Muscle of arm (tissue), 12 donors: ENCODE results near the gene PGP. TPM values are rescaled to one million over a fixed set of nuclear protein-coding genes. Genes with fewer than 3 reads are reported as not detected.

Experiments
- DNase-seq: peaks from one replicate; pipeline ENCODE4 v3.0.0-alpha.2; 2013
- polyA plus RNA-seq, 12 donors: library from polyadenylated mRNA; unstranded; fragments of 120-200 nt; gene quantifications; one replicate each; pipeline ENCODE4 v1.2.1, GENCODE V29; 2013; ENCODE audit not compliant: insufficient read length in 12 of 12

PGP gene
- polyA plus RNA-seq, 12 donors = 8.8 to 25.3 (median 12.4) TPM; not detected in 1

GRCh38 chr16:2170080-2170479 lies 44.6 kb downstream of the PGP start:
- DNase-seq = no peak

GRCh38 chr16:2167068-2167638 lies 47.5 kb downstream of the PGP start:
- DNase-seq = no peak

GRCh38 chr16:2166263-2167067 lies 48.2 kb downstream of the PGP start:
- no peak for DNase-seq

- DNase-seq = no peak
Observed at GRCh38 chr16:2165861-2166260, 48.8 kb downstream of the PGP start.

- DNase-seq = no peak
Observed at GRCh38 chr16:2163211-2163881, 51.3 kb downstream of the PGP start.

GRCh38 chr16:2162676-2163118 lies 51.9 kb downstream of the PGP start:
- DNase-seq = no peak

- no peak for DNase-seq
Observed at GRCh38 chr16:2161911-2162310, 52.7 kb downstream of the PGP start.

Other genes starting within 250 kb of the PGP start
- gene RNF151, start 248.0 kb downstream of the PGP start, polyA plus RNA-seq = not detected
- 10 to 100 TPM in 11 of 12 donors, not detected in 1; 16.7 to 31.5 (median 21.7) TPM for gene TBL3, start 242.8 kb downstream of the PGP start, polyA plus RNA-seq
- gene NOXO1, start 233.4 kb downstream of the PGP start, polyA plus RNA-seq = 1 to 10 TPM in 3 of 12 donors, under 1 TPM in 6, not detected in 3; 0.38 to 1.4 (median 0.74) TPM
- gene GFER, start 230.6 kb downstream of the PGP start, polyA plus RNA-seq = 10 to 100 TPM in 11 of 12 donors, not detected in 1; 10.9 to 40.2 (median 15.1) TPM
- 1 to 10 TPM in 4 of 12 donors, under 1 TPM in 6, not detected in 2; 0.25 to 1.5 (median 0.86) TPM for gene SYNGR3, start 224.9 kb downstream of the PGP start, polyA plus RNA-seq
- gene ZNF598, start 205.0 kb downstream of the PGP start, polyA plus RNA-seq = 10 to 100 TPM in 11 of 12 donors, not detected in 1; 13.6 to 32.2 (median 18.6) TPM
- 1 to 10 TPM in 8 of 12 donors, under 1 TPM in 2, not detected in 2; 0.56 to 3.1 (median 1.5) TPM for gene NPW, start 195.1 kb downstream of the PGP start, polyA plus RNA-seq
- gene NHERF2, start 187.9 kb downstream of the PGP start, polyA plus RNA-seq = 10 to 100 TPM in 11 of 12 donors, not detected in 1; 26.8 to 55.1 (median 36.1) TPM
- gene NTHL1, start 167.0 kb downstream of the PGP start, polyA plus RNA-seq = 10 to 100 TPM in 7 of 12 donors, 1 to 10 TPM in 4, not detected in 1; 8.4 to 35.5 (median 10.6) TPM
- 1,000 to 10,000 TPM in 1 of 12 donors, 100 to 1,000 TPM in 1, 10 to 100 TPM in 10; 62.0 to 1,357 (median 75.2) TPM for gene TSC2, start 166.9 kb downstream of the PGP start, polyA plus RNA-seq
- 100 to 1,000 TPM in 7 of 12 donors, 10 to 100 TPM in 4, not detected in 1; 85.8 to 199 (median 121) TPM for gene PKD1, start 78.9 kb downstream of the PGP start, polyA plus RNA-seq
- 1 to 10 TPM in 3 of 12 donors, under 1 TPM in 7, not detected in 2; 0.27 to 1.9 (median 0.78) TPM for gene RAB26, start 66.2 kb downstream of the PGP start, polyA plus RNA-seq
- 10 to 100 TPM in 11 of 12 donors, not detected in 1; 28.9 to 60.7 (median 45.0) TPM for gene TRAF7, start 59.1 kb downstream of the PGP start, polyA plus RNA-seq
- gene CASKIN1, start 18.2 kb downstream of the PGP start, polyA plus RNA-seq = 1 to 10 TPM in 10 of 12 donors, not detected in 2; 1.3 to 4.1 (median 2.1) TPM
- gene MLST8, start 9.4 kb downstream of the PGP start, polyA plus RNA-seq = 10 to 100 TPM in 11 of 12 donors, not detected in 1; 26.6 to 47.2 (median 30.3) TPM
- gene BRICD5, start 4.0 kb downstream of the PGP start, polyA plus RNA-seq = 10 to 100 TPM in 1 of 12 donors, 1 to 10 TPM in 10, not detected in 1; 3.2 to 14.8 (median 5.2) TPM
- 10 to 100 TPM in 10 of 12 donors, 1 to 10 TPM in 1, not detected in 1; 9.7 to 19.9 (median 11.6) TPM for gene E4F1, start 8.8 kb upstream of the PGP start, polyA plus RNA-seq
- gene DNASE1L2, start 21.6 kb upstream of the PGP start, polyA plus RNA-seq = under 1 TPM in 10 of 12 donors, not detected in 2; 0.47 to 1.00 (median 0.72) TPM
- gene ECI1, start 36.7 kb upstream of the PGP start, polyA plus RNA-seq = 10 to 100 TPM in 11 of 12 donors, not detected in 1; 27.7 to 56.2 (median 43.9) TPM
- 100 to 1,000 TPM in 11 of 12 donors, not detected in 1; 151 to 206 (median 167) TPM for gene RNPS1, start 53.3 kb upstream of the PGP start, polyA plus RNA-seq
- gene ABCA3, start 125.9 kb upstream of the PGP start, polyA plus RNA-seq = 10 to 100 TPM in 11 of 12 donors, not detected in 1; 12.3 to 24.2 (median 14.4) TPM
- gene CCNF, start 214.6 kb upstream of the PGP start, polyA plus RNA-seq = 1 to 10 TPM in 11 of 12 donors, not detected in 1; 3.3 to 9.5 (median 6.5) TPM
- 1 to 10 TPM in 11 of 12 donors, not detected in 1; 3.2 to 8.4 (median 4.3) TPM for gene TEDC2, start 245.3 kb upstream of the PGP start, polyA plus RNA-seq